ENCODE data around the gene COPZ1.
"Not testable (repeated sequence)": the region's sequence is repeated elsewhere in the genome, so short reads cannot be mapped to it uniquely, and the experiment has no call there.

Gene COPZ1

GRCh38 chr12:54331461-54331860 lies 6.5 kb downstream of the COPZ1 start:
- DNase-seq (no peak), ATAC-seq (no peak)

- DNase-seq (no peak), ATAC-seq (no peak)
Observed at GRCh38 chr12:54333420-54334034, 8.6 kb downstream of the COPZ1 start.

GRCh38 chr12:54337280-54337842 lies 12.4 kb downstream of the COPZ1 start:
- no peak for ATAC-seq
- DNase-seq, result no peak

GRCh38 chr12:54337854-54338650 lies 13.1 kb downstream of the COPZ1 start:
- no peak for ATAC-seq
- no peak for DNase-seq

GRCh38 chr12:54338698-54339296 lies 13.9 kb downstream of the COPZ1 start:
- DNase-seq (no peak), ATAC-seq (no peak)

- ATAC-seq (no peak), DNase-seq (no peak)
Observed at GRCh38 chr12:54340846-54341245, 15.9 kb downstream of the COPZ1 start.

- DNase-seq (no peak), ATAC-seq (no peak)
Observed at GRCh38 chr12:54341378-54342300, 16.7 kb downstream of the COPZ1 start.

GRCh38 chr12:54349036-54349435 lies 24.1 kb downstream of the COPZ1 start:
- ATAC-seq (no peak), DNase-seq (no peak)

GRCh38 chr12:54349679-54350078 lies 24.7 kb downstream of the COPZ1 start:
- no peak for DNase-seq
- no peak for ATAC-seq

GRCh38 chr12:54350743-54351142 lies 25.8 kb downstream of the COPZ1 start:
- ATAC-seq (no peak), DNase-seq (no peak)

GRCh38 chr12:54351341-54351740 lies 26.4 kb downstream of the COPZ1 start:
- no peak for DNase-seq
- ATAC-seq, result no peak

- DNase-seq (peak; percentile 48), ATAC-seq (peak; percentile 59)
Observed at GRCh38 chr12:54352022-54352531, 27.1 kb downstream of the COPZ1 start.

GRCh38 chr12:54352891-54353874 lies 28.3 kb downstream of the COPZ1 start:
- ATAC-seq, result no peak
- no peak for DNase-seq

- ATAC-seq, DNase-seq: not testable (repeated sequence)
Observed at GRCh38 chr12:54354271-54354670, 29.3 kb downstream of the COPZ1 start.

- ATAC-seq (no peak), DNase-seq (no peak)
Observed at GRCh38 chr12:54355104-54355815, 30.3 kb downstream of the COPZ1 start.

- DNase-seq, result no peak
- ATAC-seq, result no peak
Observed at GRCh38 chr12:54356228-54356627, 31.3 kb downstream of the COPZ1 start.

- ATAC-seq, result no peak
- no peak for DNase-seq
Observed at GRCh38 chr12:54356951-54357356, 32.0 kb downstream of the COPZ1 start.

- ATAC-seq, result no peak
Observed at GRCh38 chr12:54357506-54358190, 32.7 kb downstream of the COPZ1 start.

More at GRCh38 chr12:54357506-54358190, 32.7 kb downstream of the COPZ1 start:
- no peak for DNase-seq
